Nephron progenitor cell (in vitro differentiated cells): ENCODE data around the gene PCNX3.
"Not testable (repeated sequence)": the region's sequence is repeated elsewhere in the genome, so short reads cannot be mapped to it uniquely, and the experiment has no call there.

Source experiments
- DNase-seq: peaks from one replicate; pipeline ENCODE4 v3.0.0; 2021
- H3K27ac Mint-ChIP-seq: 2 replicates; pipeline ENCODE4 v1.8.0; 2021; ENCODE audit warnings: mild to moderate bottlenecking, moderate library complexity, mixed read lengths
- H3K27me3 Mint-ChIP-seq: 2 replicates; pipeline ENCODE4 v1.8.0; 2021; ENCODE audit warnings: mild to moderate bottlenecking, low read depth, mixed read lengths; ENCODE audit not compliant: poor library complexity
- H3K36me3 Mint-ChIP-seq: 2 replicates; pipeline ENCODE4 v1.8.0; 2021; ENCODE audit warnings: low read depth, mixed read lengths
- H3K4me1 Mint-ChIP-seq: 2 replicates; pipeline ENCODE4 v1.8.0; 2021; ENCODE audit warnings: mixed read lengths
- H3K4me3 Mint-ChIP-seq: 2 replicates; pipeline ENCODE4 v1.8.0; 2021; ENCODE audit warnings: mild to moderate bottlenecking, moderate library complexity, mixed read lengths
- H3K9me3 Mint-ChIP-seq: 2 replicates; pipeline ENCODE4 v1.8.0; 2021; ENCODE audit warnings: mild to moderate bottlenecking, moderate library complexity, mixed read lengths
- CTCF ChIP-seq: fragments of 200-600 bp; sonication (generic); IDR thresholded peaks from 2 replicates; pipeline ENCODE4 v1.5.0; 2021; ENCODE audit warnings: antibody characterized with exemption

Gene PCNX3

GRCh38 chr11:65636108-65637031, 20.8 kb downstream of the PCNX3 start:
- DNase-seq = no peak
- Mint-ChIP-seq H3K9me3 (no peaks in the 10 kb centered on the region), H3K4me3 (no peak overlapping the region), H3K36me3 (peaks cover 4% of the 10 kb centered on the region), H3K4me1 (peaks cover 24% of the 10 kb centered on the region), H3K27me3 (no peaks in the 10 kb centered on the region), H3K27ac (no peak overlapping the region)
- no peak for TF ChIP-seq CTCF

- Mint-ChIP-seq H3K36me3 (peaks cover 4% of the 10 kb centered on the region), H3K4me3 (peak overlapping the region; percentile 70), H3K4me1 (peaks cover 29% of the 10 kb centered on the region), H3K27ac (no peak overlapping the region), H3K27me3 (no peaks in the 10 kb centered on the region), H3K9me3 (no peaks in the 10 kb centered on the region)
- TF ChIP-seq CTCF = no peak
- DNase-seq = no peak
These were observed 21.5 kb downstream of the PCNX3 start for GRCh38 chr11:65637032-65637557.

- TF ChIP-seq CTCF = peak; percentile 38
- H3K4me1 Mint-ChIP-seq = peaks cover 30% of the 10 kb centered on the region
- H3K4me3 Mint-ChIP-seq = peak within 1 kb of the TSS; percentile 79
- H3K27ac Mint-ChIP-seq = peak within 1 kb of the TSS; percentile 64
- H3K9me3 Mint-ChIP-seq = no peaks in the 10 kb centered on the region
- H3K36me3 Mint-ChIP-seq = peaks cover 4% of the 10 kb centered on the region
- no peaks in the 10 kb centered on the region for H3K27me3 Mint-ChIP-seq
- DNase-seq = peak; percentile 92
These were observed 22.3 kb downstream of the PCNX3 start, which contains the start of gene SIPA1 for GRCh38 chr11:65637794-65638419. Gene SIPA1, plus strand, starts transcription at chr11:65638101. Its CDS starts 2,821 bp downstream, at chr11:65640922.

- not testable (repeated sequence) for H3K27me3 Mint-ChIP-seq, DNase-seq, H3K36me3 Mint-ChIP-seq, H3K9me3 Mint-ChIP-seq, H3K27ac Mint-ChIP-seq
- peak overlapping the region; percentile 79 for H3K4me3 Mint-ChIP-seq
- peaks cover 42% of the 10 kb centered on the region for H3K4me1 Mint-ChIP-seq
These were observed 23.6 kb downstream of the PCNX3 start for GRCh38 chr11:65639228-65639597.

GRCh38 chr11:65639623-65640482, 24.3 kb downstream of the PCNX3 start:
- no peak for DNase-seq
- Mint-ChIP-seq H3K36me3 (peaks cover 3% of the 10 kb centered on the region), H3K4me3 (peak overlapping the region; percentile 11), H3K4me1 (peaks cover 46% of the 10 kb centered on the region), H3K27ac (no peak overlapping the region), H3K27me3 (peaks cover 6% of the 10 kb centered on the region), H3K9me3 (no peaks in the 10 kb centered on the region)
- TF ChIP-seq CTCF = no peak
